GM04504 (cell line): Measurements from ENCODE around the gene CHST10.
A peak's percentile ranks its signal among the peaks of the same experiment; 100 is the strongest.
"Not testable (repeated sequence)": the region's sequence is repeated elsewhere in the genome, so short reads cannot be mapped to it uniquely, and the experiment has no call there.

Experiments
- DNase-seq: peaks from one replicate; pipeline ENCODE4 v3.0.0-alpha.2; 2012; ENCODE audit warnings: low read depth

Gene CHST10

GRCh38 chr2:100393362-100393761 lies 24.1 kb downstream of the CHST10 start:
- no peak for DNase-seq

- DNase-seq = no peak
These were observed 24.8 kb downstream of the CHST10 start for GRCh38 chr2:100392715-100393114.

- DNase-seq = no peak
These were observed 25.5 kb downstream of the CHST10 start for GRCh38 chr2:100391735-100392515.

- DNase-seq = no peak
These were observed 27.2 kb downstream of the CHST10 start for GRCh38 chr2:100390001-100390940.

- no peak for DNase-seq
These were observed 28.8 kb downstream of the CHST10 start for GRCh38 chr2:100388703-100389102.

- no peak for DNase-seq
These were observed 33.5 kb downstream of the CHST10 start for GRCh38 chr2:100383954-100384353.

- no peak for DNase-seq
These were observed 34.2 kb downstream of the CHST10 start for GRCh38 chr2:100383306-100383705.

GRCh38 chr2:100381240-100381639 lies 36.2 kb downstream of the CHST10 start:
- DNase-seq = peak; percentile 37

- no peak for DNase-seq
These were observed 36.8 kb downstream of the CHST10 start for GRCh38 chr2:100380681-100381080.

GRCh38 chr2:100376836-100377235 lies 40.6 kb downstream of the CHST10 start:
- DNase-seq = no peak

- no peak for DNase-seq
These were observed 50.3 kb downstream of the CHST10 start for GRCh38 chr2:100367163-100367562.

GRCh38 chr2:100365434-100365833 lies 52.0 kb downstream of the CHST10 start:
- peak; percentile 18 for DNase-seq

- not testable (repeated sequence) for DNase-seq
These were observed 55.2 kb downstream of the CHST10 start for GRCh38 chr2:100362269-100362668.

GRCh38 chr2:100359576-100359975 lies 57.9 kb downstream of the CHST10 start:
- DNase-seq = no peak

GRCh38 chr2:100358554-100358953 lies 58.9 kb downstream of the CHST10 start:
- no peak for DNase-seq

- no peak for DNase-seq
These were observed 64.9 kb downstream of the CHST10 start for GRCh38 chr2:100352521-100352920.

- no peak for DNase-seq
These were observed 66.7 kb downstream of the CHST10 start for GRCh38 chr2:100350661-100351185.

GRCh38 chr2:100345144-100345543 lies 72.3 kb downstream of the CHST10 start:
- not testable (repeated sequence) for DNase-seq

- DNase-seq = no peak
These were observed 73.0 kb downstream of the CHST10 start for GRCh38 chr2:100344433-100344832.

GRCh38 chr2:100342466-100342865 lies 75.0 kb downstream of the CHST10 start:
- DNase-seq = not testable (repeated sequence)
